ENCODE measurements around the gene C22orf15. TPM values are rescaled to one million over a fixed set of nuclear protein-coding genes. Genes with fewer than 3 reads are reported as not detected.

Gene C22orf15
- 0.18 and 4.9 TPM in 2 replicates for total RNA-seq (ENCODE audit: low replicate concordance)

DNA sequence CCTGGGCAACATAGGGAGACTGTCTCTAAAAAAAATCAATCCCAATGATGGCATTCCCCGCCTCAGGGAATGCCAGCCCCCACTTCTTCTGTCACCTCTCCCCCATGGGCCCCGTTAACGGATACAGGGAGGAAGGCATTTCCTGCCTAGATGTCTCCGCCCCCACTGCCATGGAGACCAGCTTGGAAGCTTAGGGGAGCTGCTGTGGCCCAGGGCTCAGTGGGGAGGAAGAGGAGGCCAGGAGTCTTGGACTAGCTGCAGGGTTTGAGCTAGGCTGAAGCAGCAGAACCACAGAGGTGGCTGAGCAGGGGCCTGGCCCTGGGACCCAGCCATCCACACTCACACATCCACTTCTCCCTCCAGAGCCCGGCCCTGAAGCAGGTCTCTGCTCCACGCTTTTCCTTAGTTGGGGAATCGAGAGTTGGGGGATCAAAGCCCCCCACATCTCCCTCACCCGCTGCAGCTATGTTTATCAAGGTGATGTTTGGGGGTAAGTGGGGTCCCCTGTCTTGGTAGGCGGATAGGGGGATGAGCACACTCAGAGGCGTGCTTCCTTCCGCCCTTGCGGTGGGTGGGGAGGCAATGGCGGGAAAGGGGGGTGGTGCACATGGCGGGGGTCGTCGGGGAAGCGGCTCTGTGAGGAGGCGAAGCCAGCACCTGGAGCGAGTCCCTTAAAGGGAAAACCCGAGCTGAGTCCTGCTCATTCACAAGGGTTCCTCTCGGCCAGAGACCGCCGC, at the start of gene C22orf15:
C22orf15 (plus strand) TSS at position 149 of the 737 bp plus-strand sequence; CDS start at position 466, 317 bp downstream.
- no peak within 1 kb of the TSS for H3K4me3 ChIP-seq (ENCODE audit: low read depth, low read length)
- DNase-seq (ENCODE audit: low read depth): peak; percentile 16
- TF ChIP-seq, protein P1, sequence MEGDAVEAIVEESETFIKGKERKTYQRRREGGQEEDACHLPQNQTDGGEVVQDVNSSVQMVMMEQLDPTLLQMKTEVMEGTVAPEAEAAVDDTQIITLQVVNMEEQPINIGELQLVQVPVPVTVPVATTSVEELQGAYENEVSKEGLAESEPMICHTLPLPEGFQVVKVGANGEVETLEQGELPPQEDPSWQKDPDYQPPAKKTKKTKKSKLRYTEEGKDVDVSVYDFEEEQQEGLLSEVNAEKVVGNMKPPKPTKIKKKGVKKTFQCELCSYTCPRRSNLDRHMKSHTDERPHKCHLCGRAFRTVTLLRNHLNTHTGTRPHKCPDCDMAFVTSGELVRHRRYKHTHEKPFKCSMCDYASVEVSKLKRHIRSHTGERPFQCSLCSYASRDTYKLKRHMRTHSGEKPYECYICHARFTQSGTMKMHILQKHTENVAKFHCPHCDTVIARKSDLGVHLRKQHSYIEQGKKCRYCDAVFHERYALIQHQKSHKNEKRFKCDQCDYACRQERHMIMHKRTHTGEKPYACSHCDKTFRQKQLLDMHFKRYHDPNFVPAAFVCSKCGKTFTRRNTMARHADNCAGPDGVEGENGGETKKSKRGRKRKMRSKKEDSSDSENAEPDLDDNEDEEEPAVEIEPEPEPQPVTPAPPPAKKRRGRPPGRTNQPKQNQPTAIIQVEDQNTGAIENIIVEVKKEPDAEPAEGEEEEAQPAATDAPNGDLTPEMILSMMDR (IDR thresholded peaks at IDR 0.05; ENCODE audit: insufficient read depth, low read length): no peak

DNA sequence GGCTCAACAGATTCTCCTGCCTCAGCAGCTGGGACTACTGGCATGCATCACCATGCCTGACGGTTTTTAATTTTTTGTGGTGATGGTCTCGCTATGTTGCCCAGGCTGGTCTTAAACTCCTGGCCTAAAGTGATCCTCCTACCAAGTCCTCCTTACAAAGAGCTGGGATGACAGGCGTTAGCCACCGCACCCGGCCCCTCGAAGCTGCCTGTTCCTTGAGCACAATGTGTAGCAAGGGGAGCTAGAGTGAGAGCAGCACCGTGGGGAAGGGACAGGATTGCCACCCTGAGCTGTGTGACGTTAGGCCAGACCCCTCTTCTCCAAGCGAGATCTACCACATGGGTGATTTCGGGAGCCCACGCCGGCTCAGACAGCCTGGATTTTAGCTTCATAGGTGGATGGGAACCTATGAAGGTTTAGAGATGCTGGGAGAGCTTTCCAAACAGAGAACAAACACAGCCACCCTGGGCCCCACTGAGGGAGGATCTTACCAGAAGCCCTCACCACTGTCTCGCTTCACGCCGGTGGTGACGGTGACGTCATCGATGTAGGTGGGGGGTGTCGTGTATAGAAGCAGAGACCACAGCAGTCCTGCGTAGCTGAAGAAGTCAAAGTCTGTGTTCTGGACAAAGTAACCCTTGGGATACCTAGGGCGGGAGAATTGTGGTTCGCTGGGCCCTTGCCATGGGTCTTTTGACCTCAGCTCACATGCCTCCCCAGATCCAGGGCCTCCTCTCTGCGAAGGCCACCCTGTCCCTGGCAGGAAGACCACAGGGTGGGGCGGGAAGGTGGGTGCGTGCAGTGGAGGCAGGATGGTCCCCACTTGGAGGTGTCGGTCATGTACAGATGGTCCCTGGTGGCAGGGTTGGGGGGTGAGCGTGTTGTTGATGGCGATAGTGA, 48.8 kb upstream of the C22orf15 start:
- DNase-seq (ENCODE audit: low read depth): no peak
- TF ChIP-seq, protein P1 (IDR thresholded peaks at IDR 0.05; ENCODE audit: insufficient read depth, low read length): no peak
- H3K4me3 ChIP-seq (ENCODE audit: low read depth, low read length): no peak overlapping the region

DNA sequence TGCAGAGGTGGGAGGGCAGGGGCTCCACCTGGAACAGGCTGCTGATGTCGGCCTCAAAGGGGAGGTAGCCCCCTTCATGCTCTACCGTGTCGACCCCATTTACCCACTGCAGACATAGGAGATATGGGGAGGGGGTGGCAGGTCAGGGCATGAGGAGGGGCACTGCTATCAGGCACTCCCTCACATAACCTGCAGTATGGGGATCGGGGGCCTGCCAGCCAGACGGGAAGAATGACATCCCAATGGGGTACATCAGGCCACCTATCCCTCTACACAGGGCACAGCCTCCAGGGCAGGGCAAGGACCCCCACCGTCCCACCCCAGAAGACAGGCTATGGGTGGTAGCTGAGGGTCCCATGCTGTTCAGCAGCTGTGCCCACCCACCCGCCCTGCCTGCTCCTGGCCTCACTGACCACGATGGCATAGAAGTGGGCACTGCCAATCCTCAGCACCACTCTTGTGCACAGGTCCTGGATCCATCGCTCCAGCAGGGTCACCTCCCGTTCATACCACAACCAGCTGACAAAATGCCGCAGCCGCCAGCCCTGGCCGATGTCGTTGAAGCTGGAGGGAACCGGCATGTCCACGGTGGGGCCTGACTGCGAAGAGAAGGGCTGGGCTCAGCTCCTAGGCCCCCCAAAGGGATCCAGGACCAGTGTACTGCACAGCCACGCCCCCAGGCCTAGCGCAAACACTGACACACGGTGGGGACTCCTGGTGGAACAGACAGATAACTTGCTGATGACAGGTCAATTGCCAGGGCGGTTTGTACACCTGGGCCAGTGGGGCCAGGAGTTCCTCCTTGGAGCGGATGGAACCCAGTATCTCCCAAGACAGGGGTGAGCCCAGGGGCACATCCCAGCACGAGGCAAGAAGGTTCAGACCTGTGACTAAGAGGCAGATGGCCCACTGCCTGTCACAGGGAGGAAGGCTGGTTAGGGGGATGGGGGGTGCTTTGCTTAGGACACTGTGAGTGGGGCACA, 47.9 kb upstream of the C22orf15 start:
- no peak overlapping the region for H3K4me3 ChIP-seq (ENCODE audit: low read depth, low read length)
- TF ChIP-seq, protein P1 (IDR thresholded peaks at IDR 0.05; ENCODE audit: insufficient read depth, low read length): no peak
- no peak for DNase-seq (ENCODE audit: low read depth)

- TF ChIP-seq, protein P1 (IDR thresholded peaks at IDR 0.05; ENCODE audit: insufficient read depth, low read length): no peak
- peak overlapping the region; percentile 87 for H3K4me3 ChIP-seq (ENCODE audit: low read depth, low read length)
- DNase-seq (ENCODE audit: low read depth): peak; percentile 2
Measured at GRCh38 chr22:23715806-23716375, 46.9 kb upstream of the C22orf15 start.

DNA sequence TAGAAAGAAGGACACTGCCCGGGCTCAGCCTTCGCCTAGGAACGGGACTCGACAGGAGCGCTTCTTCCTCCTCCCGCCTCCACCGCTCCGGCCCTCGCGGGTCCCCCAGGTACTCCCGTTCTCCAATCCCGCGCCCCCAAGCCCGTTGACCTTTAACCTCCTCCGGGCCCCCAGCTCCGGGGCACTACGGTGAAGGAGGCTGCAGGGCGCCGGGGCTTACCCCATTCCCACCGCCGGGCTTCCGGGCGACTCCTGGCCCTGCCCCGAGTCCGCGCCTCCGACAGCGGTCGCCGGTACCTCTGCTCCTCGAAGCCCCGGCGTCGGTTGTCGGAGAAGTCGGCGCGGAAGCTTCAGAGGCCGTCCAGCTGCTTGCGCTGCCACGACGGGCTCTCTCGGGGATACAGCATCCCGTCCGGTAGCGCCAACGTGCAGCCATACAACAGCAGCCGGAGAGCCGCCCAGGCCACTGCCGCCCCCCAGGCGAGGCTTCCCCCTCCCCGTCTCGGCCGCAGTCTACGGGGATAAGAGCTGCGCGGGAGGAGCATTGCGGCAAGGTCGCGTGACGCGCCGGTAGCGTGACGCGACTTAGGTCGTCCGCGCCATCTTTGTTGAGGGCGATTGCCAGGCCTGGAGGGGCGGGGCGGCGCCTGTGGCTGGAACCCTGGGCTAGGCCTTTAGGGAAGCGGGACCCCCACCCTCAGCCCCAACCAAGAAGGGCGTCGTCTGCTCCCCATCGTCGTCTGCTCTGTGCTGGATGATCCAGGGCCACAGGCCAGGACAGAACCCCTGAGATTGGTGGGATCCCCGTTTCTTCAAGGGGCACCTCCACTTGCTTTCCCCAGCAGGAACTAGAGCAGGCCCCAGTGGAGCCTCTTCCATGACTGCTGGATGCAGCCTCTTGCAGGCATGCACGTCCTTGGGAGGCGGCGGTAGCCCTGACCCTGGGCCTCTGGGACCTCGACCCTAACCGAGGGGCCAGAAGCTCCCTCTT, 45.7 kb upstream of the C22orf15 start:
- DNase-seq (ENCODE audit: low read depth): peak; percentile 85
- H3K4me3 ChIP-seq (ENCODE audit: low read depth, low read length): peak overlapping the region; percentile 87
- TF ChIP-seq, protein P1 (IDR thresholded peaks at IDR 0.05; ENCODE audit: insufficient read depth, low read length): no peak
